SU-DHL-6 (cell line): ENCODE measurements around the gene MRPL2.

Experiments used
- H2AFZ ChIP-seq: fragments of 200-600 bp; sonication (generic); 2 replicates; pipeline ENCODE4 v1.6.1; 2014; ENCODE audit warnings: low read depth, mild to moderate bottlenecking, moderate library complexity, mixed read lengths, antibody characterized with exemption, low read length; ENCODE audit not compliant: severe bottlenecking
- H3F3A ChIP-seq: fragments of 200-600 bp; shearing (Covaris generic); 2 replicates; pipeline ENCODE4 v1.6.0; 2016; ENCODE audit warnings: antibody characterized with exemption, mild to moderate bottlenecking; ENCODE audit not compliant: insufficient read depth
- H3K27ac ChIP-seq: fragments of 200-600 bp; sonication (generic); 2 replicates; pipeline ENCODE4 v1.5.1; 2016; ENCODE audit warnings: low read depth, mild to moderate bottlenecking, low read length, moderate library complexity, mixed read lengths
- H3K27me3 ChIP-seq: fragments of 200-600 bp; sonication (generic), shearing (Covaris generic); 2 replicates; pipeline ENCODE4 v1.6.0; 2014; ENCODE audit warnings: mild to moderate bottlenecking, low read length
- H3K36me3 ChIP-seq: fragments of 200-600 bp; sonication (generic); 2 replicates; pipeline ENCODE4 v1.6.1; 2014; ENCODE audit warnings: mild to moderate bottlenecking, low read length, mixed read lengths
- H3K4me2 ChIP-seq: fragments of 300-600, 200-600 bp; shearing (Covaris generic), sonication (generic); 2 replicates; pipeline ENCODE4 v1.6.0; 2014; ENCODE audit warnings: low read length, low read depth, mild to moderate bottlenecking; ENCODE audit not compliant: poor library complexity, severe bottlenecking
- H3K4me3 ChIP-seq: fragments of 200-600 bp; sonication (generic); 2 replicates; pipeline ENCODE4 v1.5.1; 2014; ENCODE audit warnings: antibody characterized with exemption, low read length, mild to moderate bottlenecking, mixed read lengths; ENCODE audit not compliant: insufficient read depth, poor library complexity, severe bottlenecking
- H3K79me2 ChIP-seq: fragments of 200-600 bp; sonication (generic); 2 replicates; pipeline ENCODE4 v1.6.1; 2014; ENCODE audit warnings: mild to moderate bottlenecking, low read length, moderate library complexity; ENCODE audit not compliant: insufficient read depth
- H3K9ac ChIP-seq: fragments of 200-600 bp; sonication (generic); 2 replicates; pipeline ENCODE4 v1.7.0; 2014; ENCODE audit warnings: mild to moderate bottlenecking, low read length
- H3K9me2 ChIP-seq: fragments of 200-600 bp; sonication (generic); replicated peaks from 2 replicates; pipeline ENCODE4 v1.6.1; 2014; ENCODE audit warnings: low read length; ENCODE audit not compliant: insufficient read depth
- H3K9me3 ChIP-seq: fragments of 200-600 bp; sonication (generic); 2 replicates; pipeline ENCODE4 v1.6.1; 2014; ENCODE audit warnings: low read length, mixed read lengths; ENCODE audit not compliant: insufficient read depth
- H4K20me1 ChIP-seq: fragments of 200-600 bp; sonication (generic); 2 replicates; pipeline ENCODE4 v1.6.1; 2014; ENCODE audit warnings: low read depth, mild to moderate bottlenecking, antibody characterized with exemption, low read length, moderate library complexity, mixed read lengths
- CTCF ChIP-seq: fragments of 200-600 bp; sonication (generic); IDR thresholded peaks from one replicate; pipeline ENCODE4 v1.5.1; 2017; ENCODE audit warnings: antibody characterized with exemption, mild to moderate bottlenecking, low read length, moderate library complexity; ENCODE audit not compliant: insufficient read depth, poor library complexity, severe bottlenecking
- EZH2phosphoT487 ChIP-seq: fragments of 200-600 bp; sonication (generic), shearing (Covaris generic); conservative IDR thresholded peaks from 2 replicates; pipeline ENCODE4 v1.6.1; 2018; ENCODE audit warnings: mild to moderate bottlenecking, antibody characterized with exemption, low read length, moderate library complexity, mixed read lengths

Gene MRPL2

GRCh38 chr6:43096451-43097097, 37.3 kb upstream of the MRPL2 start:
- H2AFZ ChIP-seq, result peak overlapping the region; percentile 17
- H3K4me2 ChIP-seq, result no peak overlapping the region
- H3K9me3 ChIP-seq, result no peaks in the 10 kb centered on the region
- no peak overlapping the region for H3K27ac ChIP-seq
- H3K27me3 ChIP-seq, result no peaks in the 10 kb centered on the region
- TF ChIP-seq EZH2phosphoT487, result no peak
- no peak for TF ChIP-seq CTCF
- H4K20me1 ChIP-seq, result no peaks in the 10 kb centered on the region
- H3K4me3 ChIP-seq, result no peak overlapping the region
- H3K79me2 ChIP-seq, result no peaks in the 10 kb centered on the region
- no peaks in the 10 kb centered on the region for H3F3A ChIP-seq
- no peaks in the 10 kb centered on the region for H3K9me2 ChIP-seq
- H3K36me3 ChIP-seq, result no peaks in the 10 kb centered on the region
- H3K9ac ChIP-seq, result no peak overlapping the region

DNA sequence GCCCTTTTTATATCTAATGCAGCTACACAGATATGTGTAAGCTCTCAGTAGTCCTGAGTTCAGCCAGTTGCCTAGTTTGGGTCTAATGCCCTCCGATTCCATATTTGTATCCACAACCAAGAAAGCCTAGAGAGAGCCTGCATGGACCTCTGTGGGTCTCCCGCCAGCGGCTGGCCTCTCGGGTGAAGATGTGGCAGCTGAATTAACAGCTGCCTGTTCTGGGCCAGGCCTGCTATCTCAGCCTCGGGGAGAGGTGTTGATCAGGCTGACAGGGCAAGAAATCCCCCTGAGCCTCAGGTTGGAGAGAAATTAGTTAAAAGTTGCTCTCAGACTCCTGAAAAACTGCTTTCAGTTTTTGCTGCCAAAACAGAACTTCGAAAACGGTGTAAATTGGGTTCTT, 36.7 kb upstream of the MRPL2 start:
- Histone ChIP-seq H3K4me3 (no peak overlapping the region), H3K9ac (no peak overlapping the region), H3F3A (no peaks in the 10 kb centered on the region), H3K27me3 (no peaks in the 10 kb centered on the region), H3K9me2 (no peaks in the 10 kb centered on the region), H3K4me2 (no peak overlapping the region), H3K27ac (no peak overlapping the region), H3K9me3 (no peaks in the 10 kb centered on the region), H3K36me3 (no peaks in the 10 kb centered on the region), H2AFZ (no peak overlapping the region), H3K79me2 (no peaks in the 10 kb centered on the region), H4K20me1 (no peaks in the 10 kb centered on the region)
- TF ChIP-seq CTCF (no peak), EZH2phosphoT487 (no peak)

DNA sequence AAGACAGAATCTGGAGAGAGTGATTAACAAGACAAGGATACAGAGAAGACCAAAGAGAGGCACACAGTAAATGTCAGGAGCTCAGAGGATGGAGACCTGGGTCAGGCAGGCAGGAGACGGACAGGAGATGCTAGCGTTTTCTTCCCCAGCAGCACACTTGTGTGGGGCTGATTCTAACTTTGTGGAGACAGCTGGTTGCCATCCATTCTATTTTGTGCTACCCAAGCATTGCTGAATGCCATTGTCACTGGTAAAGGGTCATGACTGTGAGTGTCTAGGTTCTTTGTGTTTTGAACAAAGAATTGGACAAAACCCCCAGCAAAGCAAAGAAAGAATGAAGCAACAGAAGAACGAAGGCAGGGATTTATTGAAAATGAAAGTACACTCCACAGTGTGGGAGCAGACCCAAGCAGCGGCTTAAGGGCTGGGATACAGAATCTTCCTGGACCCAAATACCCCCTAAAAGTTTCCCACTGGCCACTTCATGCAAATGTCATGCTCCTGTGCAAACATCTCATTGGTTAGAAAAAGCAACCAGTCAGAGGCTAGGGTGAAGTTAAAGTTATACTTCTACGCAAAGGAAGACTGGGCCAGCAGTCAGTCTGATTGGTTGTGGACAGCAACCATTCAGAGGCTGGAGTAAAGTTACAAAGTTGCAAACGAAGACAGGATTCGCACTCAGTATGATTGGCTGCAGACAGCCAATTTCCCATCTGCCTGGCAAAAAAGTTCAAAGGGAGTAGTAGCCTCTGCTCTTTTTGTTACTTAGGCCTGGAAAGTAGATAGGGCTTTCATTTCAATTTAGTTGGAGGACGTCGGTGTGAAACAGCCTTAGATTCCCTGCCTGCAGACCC, 34.4 kb upstream of the MRPL2 start:
- no peaks in the 10 kb centered on the region for H3K9me3 ChIP-seq
- H3K36me3 ChIP-seq, result no peaks in the 10 kb centered on the region
- TF ChIP-seq EZH2phosphoT487 (no peak), CTCF (no peak)
- no peak overlapping the region for H3K9ac ChIP-seq
- no peaks in the 10 kb centered on the region for H4K20me1 ChIP-seq
- H3K9me2 ChIP-seq, result no peaks in the 10 kb centered on the region
- no peak overlapping the region for H3K27ac ChIP-seq
- H3K79me2 ChIP-seq, result no peaks in the 10 kb centered on the region
- H2AFZ ChIP-seq, result no peak overlapping the region
- no peak overlapping the region for H3K4me3 ChIP-seq
- H3K27me3 ChIP-seq, result no peaks in the 10 kb centered on the region
- H3K4me2 ChIP-seq, result no peak overlapping the region
- H3F3A ChIP-seq, result no peaks in the 10 kb centered on the region
